Measurements from ENCODE around the gene FOXP1. TPM values are rescaled to one million over a fixed set of nuclear protein-coding genes. Genes with fewer than 3 reads are reported as not detected.

FOXP1 gene
- total and polyA plus RNA-seq, 2 experiments from 2014 or later = 76.8 to 99.8 TPM

DNA sequence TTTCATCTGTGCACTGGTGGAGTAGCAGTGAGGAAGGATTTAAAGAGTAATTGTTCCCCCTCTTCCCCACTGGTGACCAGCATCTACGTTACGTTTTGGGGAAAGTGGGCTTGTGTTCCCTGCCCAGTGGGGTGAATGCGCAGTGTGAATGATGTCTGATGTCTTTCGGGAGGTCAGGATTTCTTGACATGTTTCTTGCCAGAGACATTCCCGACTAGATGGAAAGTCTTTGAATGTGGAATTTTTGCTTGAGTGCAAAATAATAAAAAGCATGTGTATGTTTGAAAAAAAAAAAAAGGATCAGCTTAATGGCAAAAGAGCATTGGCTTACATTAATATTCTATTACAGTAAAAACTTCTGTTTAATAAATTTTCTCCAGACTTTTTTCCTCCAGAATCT is 632.2 kb downstream of the FOXP1 start:
- no peak for TF ChIP-seq EZH2 (IDR thresholded peaks at IDR 0.05; ENCODE audit: borderline replicate concordance)
- TF ChIP-seq, protein P1, sequence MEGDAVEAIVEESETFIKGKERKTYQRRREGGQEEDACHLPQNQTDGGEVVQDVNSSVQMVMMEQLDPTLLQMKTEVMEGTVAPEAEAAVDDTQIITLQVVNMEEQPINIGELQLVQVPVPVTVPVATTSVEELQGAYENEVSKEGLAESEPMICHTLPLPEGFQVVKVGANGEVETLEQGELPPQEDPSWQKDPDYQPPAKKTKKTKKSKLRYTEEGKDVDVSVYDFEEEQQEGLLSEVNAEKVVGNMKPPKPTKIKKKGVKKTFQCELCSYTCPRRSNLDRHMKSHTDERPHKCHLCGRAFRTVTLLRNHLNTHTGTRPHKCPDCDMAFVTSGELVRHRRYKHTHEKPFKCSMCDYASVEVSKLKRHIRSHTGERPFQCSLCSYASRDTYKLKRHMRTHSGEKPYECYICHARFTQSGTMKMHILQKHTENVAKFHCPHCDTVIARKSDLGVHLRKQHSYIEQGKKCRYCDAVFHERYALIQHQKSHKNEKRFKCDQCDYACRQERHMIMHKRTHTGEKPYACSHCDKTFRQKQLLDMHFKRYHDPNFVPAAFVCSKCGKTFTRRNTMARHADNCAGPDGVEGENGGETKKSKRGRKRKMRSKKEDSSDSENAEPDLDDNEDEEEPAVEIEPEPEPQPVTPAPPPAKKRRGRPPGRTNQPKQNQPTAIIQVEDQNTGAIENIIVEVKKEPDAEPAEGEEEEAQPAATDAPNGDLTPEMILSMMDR (IDR thresholded peaks at IDR 0.05; ENCODE audit: poor library complexity) = no peak
- no peak for TF ChIP-seq EZH2phosphoT487 (IDR thresholded peaks at IDR 0.05; ENCODE audit: low read depth, severe bottlenecking, unreplicated experiment)
- Histone ChIP-seq H3K79me2 (no peaks in the 10 kb centered on the region), H3K27ac (no peak overlapping the region), H3K27me3 (no peaks in the 10 kb centered on the region), H3K9me2 (replicated peaks; ENCODE audit: insufficient read depth) (no peaks in the 10 kb centered on the region), H3K36me3 (replicated peaks; ENCODE audit: insufficient read depth, low read depth) (no peaks in the 10 kb centered on the region), H2AFZ (no peak overlapping the region), H4K20me1 (ENCODE audit: insufficient read depth, poor library complexity, severe bottlenecking) (no peaks in the 10 kb centered on the region), H3K4me1 (ENCODE audit: insufficient read depth) (no peaks in the 10 kb centered on the region), H3K4me2 (no peak overlapping the region), H3K9me3 (ENCODE audit: low read depth) (no peaks in the 10 kb centered on the region), H3K4me3 (no peak overlapping the region)
- DNase-seq (ENCODE audit: low spot score) = no peak
- 61% methylated on average over 5 of the region's 5 CpGs for WGBS (ENCODE audit: low lambda C conversion rate, missing lambda C conversion rate)

DNA sequence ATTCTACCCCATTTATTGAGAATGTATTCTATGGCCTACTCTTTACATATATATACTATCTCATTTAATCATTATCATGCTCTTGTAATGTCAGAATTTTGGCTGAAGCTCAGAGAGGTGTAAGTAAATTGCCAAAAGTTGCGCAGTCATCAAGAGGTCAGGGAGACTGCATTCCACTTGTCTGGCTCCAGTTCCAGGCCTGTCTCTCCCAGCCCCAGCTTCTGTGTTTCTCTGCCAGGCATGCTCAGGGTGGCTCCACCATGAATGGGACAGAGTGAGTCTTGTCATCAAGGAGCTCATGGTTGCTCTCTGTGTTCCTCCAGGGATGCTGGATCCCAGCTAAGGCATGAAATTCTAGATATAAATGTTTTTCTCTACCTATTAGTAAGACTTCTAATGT is 635.9 kb downstream of the FOXP1 start:
- Histone ChIP-seq H3K4me3 (no peak overlapping the region), H3K27me3 (no peaks in the 10 kb centered on the region), H3K9me2 (replicated peaks; ENCODE audit: insufficient read depth) (no peaks in the 10 kb centered on the region), H3K4me1 (ENCODE audit: insufficient read depth) (no peaks in the 10 kb centered on the region), H3K4me2 (no peak overlapping the region), H3K79me2 (no peaks in the 10 kb centered on the region), H3K9me3 (ENCODE audit: low read depth) (no peaks in the 10 kb centered on the region), H2AFZ (no peak overlapping the region), H3K27ac (no peak overlapping the region), H3K36me3 (replicated peaks; ENCODE audit: insufficient read depth, low read depth) (no peaks in the 10 kb centered on the region), H4K20me1 (ENCODE audit: insufficient read depth, poor library complexity, severe bottlenecking) (no peaks in the 10 kb centered on the region)
- whole genome bisulfite sequencing (ENCODE audit: low lambda C conversion rate, missing lambda C conversion rate) = 100% methylated on average over 1 of the region's 1 CpG
- no peak for DNase-seq (ENCODE audit: low spot score)
- TF ChIP-seq EZH2phosphoT487 (IDR thresholded peaks at IDR 0.05; ENCODE audit: low read depth, severe bottlenecking, unreplicated experiment) (no peak), EZH2 (IDR thresholded peaks at IDR 0.05; ENCODE audit: borderline replicate concordance) (no peak)
- TF ChIP-seq, protein P1 (IDR thresholded peaks at IDR 0.05; ENCODE audit: poor library complexity) = no peak

DNA sequence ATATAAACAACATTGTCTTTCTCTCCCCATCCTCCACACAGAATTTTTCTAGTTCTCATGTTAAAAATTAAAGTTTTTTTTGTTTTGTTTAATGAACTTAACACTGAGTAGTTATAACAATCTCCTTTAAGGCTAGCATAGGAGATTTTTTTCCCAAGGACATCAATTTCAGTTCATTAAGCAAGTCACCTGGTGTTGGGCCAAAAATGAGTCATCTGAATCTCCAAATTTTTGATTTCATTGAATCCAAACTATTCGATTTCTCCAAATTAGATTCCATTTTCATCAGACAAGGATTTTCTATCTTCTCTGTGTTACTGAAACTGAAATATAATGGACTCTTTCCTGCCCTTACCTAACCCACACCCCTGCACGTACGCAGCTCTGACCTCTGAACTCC is 639.6 kb downstream of the FOXP1 start:
- 86% methylated on average over 3 of the region's 3 CpGs for WGBS (ENCODE audit: low lambda C conversion rate, missing lambda C conversion rate)
- no peak for TF ChIP-seq EZH2phosphoT487 (IDR thresholded peaks at IDR 0.05; ENCODE audit: low read depth, severe bottlenecking, unreplicated experiment)
- TF ChIP-seq, protein P1 (IDR thresholded peaks at IDR 0.05; ENCODE audit: poor library complexity) = no peak
- TF ChIP-seq EZH2 (IDR thresholded peaks at IDR 0.05; ENCODE audit: borderline replicate concordance) = no peak
- no peak for DNase-seq (ENCODE audit: low spot score)
- Histone ChIP-seq H3K9me3 (ENCODE audit: low read depth) (no peaks in the 10 kb centered on the region), H4K20me1 (ENCODE audit: insufficient read depth, poor library complexity, severe bottlenecking) (no peaks in the 10 kb centered on the region), H3K9me2 (replicated peaks; ENCODE audit: insufficient read depth) (no peaks in the 10 kb centered on the region), H3K4me3 (no peak overlapping the region), H3K4me2 (no peak overlapping the region), H3K36me3 (replicated peaks; ENCODE audit: insufficient read depth, low read depth) (no peaks in the 10 kb centered on the region), H3K27ac (no peak overlapping the region), H3K4me1 (ENCODE audit: insufficient read depth) (no peaks in the 10 kb centered on the region), H3K79me2 (no peaks in the 10 kb centered on the region), H3K27me3 (no peaks in the 10 kb centered on the region), H2AFZ (no peak overlapping the region)
